ENCODE results near the gene RYR3. TPM values are rescaled to one million over a fixed set of nuclear protein-coding genes. Genes with fewer than 3 reads are reported as not detected.

RYR3 gene
- total RNA-seq, 2 experiments from 2014 or later, result not detected

DNA sequence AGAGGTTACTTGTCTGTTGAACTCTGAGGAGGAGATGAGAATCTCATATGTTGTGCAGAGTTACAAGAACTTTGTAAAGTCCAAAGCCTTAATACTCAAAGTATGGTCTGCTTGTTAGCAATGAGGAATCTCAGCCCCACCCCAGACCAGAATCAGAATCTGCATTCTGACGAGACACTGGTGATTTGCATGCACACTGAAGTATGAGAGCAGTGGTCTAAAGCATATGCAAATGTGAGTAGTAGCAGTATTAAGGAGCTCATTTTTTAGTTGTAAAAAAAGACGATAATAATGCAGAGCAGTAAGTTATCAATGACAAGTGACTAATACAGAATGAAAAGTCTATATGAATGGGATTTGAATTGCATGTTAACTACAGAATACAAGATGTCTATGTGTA, 327.7 kb downstream of the RYR3 start:
- Mint-ChIP-seq H3K27me3 (no peaks in the 10 kb centered on the region), H3K4me3 (no peak overlapping the region), H3K4me1 (ENCODE audit: low read depth) (no peaks in the 10 kb centered on the region), H3K36me3 (no peaks in the 10 kb centered on the region), H3K9me3 (no peaks in the 10 kb centered on the region), H3K27ac (no peak overlapping the region)
- ChIA-PET POLR2A (no interaction called here), CTCF (interaction anchor here (0.7 kb wide), 1 partner anchor 98 kb away, joined by 3 read pairs; no protein-coding TSS in a partner anchor)
- DNase-seq, result no peak
- intact Hi-C loops (cut with micrococcal nuclease), result no loop called here

DNA sequence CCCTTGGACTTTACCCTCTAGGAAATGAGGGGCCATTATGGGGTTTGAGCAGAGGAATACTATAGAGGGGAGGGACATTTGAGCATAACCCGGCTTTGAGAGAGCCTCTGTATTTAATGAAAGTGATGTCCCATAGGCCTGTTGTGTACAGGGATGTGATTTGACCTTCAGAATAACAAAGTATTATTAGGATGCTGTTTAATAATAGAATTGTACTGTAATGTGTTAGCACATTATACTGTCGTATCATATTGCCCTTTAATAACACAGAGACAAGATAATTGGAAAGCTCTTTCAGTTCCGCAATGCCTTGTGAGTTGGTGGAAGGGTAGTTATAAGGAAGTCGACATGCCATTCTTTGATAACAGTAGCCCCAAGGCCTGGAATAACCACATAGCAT, 328.3 kb downstream of the RYR3 start:
- Mint-ChIP-seq H3K4me1 (ENCODE audit: low read depth) (no peaks in the 10 kb centered on the region), H3K9me3 (no peaks in the 10 kb centered on the region), H3K27me3 (peaks cover 3% of the 10 kb centered on the region), H3K27ac (no peak overlapping the region), H3K4me3 (no peak overlapping the region), H3K36me3 (no peaks in the 10 kb centered on the region)
- intact Hi-C loops (cut with micrococcal nuclease), result no loop called here
- DNase-seq, result no peak
- POLR2A ChIA-PET, result no interaction called here
- CTCF ChIA-PET, result interaction anchor here (0.7 kb wide), 1 partner anchor 97 kb away, joined by 3 read pairs; no protein-coding TSS in a partner anchor

DNA sequence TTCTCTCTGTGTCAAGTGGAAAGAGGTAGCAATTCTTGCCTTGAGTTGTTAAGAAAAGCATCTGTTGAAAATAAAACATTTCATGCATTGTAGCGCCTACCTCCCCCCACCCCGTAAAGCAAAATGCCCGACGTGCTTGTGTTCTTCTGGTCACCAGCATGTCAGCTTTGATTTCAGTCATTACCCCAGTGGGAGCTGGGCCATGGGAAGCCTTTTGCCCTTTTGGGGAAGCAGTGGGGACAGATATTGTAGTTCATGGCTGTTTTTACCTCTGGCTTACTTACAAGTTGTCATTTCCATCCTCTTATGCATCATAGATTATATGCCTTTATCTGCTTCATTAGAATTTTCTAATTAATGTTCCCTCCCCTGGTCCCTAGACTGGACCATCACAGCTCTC, 328.7 kb downstream of the RYR3 start:
- no peaks in the 10 kb centered on the region for H3K4me1 Mint-ChIP-seq (ENCODE audit: low read depth)
- H3K27me3 Mint-ChIP-seq, result peaks cover 7% of the 10 kb centered on the region
- no peaks in the 10 kb centered on the region for H3K9me3 Mint-ChIP-seq
- ChIA-PET CTCF (no interaction called here), POLR2A (no interaction called here)
- H3K4me3 Mint-ChIP-seq, result no peak overlapping the region
- intact Hi-C loops (cut with micrococcal nuclease), result no loop called here
- H3K27ac Mint-ChIP-seq, result no peak overlapping the region
- H3K36me3 Mint-ChIP-seq, result no peaks in the 10 kb centered on the region
- DNase-seq, result no peak

DNA sequence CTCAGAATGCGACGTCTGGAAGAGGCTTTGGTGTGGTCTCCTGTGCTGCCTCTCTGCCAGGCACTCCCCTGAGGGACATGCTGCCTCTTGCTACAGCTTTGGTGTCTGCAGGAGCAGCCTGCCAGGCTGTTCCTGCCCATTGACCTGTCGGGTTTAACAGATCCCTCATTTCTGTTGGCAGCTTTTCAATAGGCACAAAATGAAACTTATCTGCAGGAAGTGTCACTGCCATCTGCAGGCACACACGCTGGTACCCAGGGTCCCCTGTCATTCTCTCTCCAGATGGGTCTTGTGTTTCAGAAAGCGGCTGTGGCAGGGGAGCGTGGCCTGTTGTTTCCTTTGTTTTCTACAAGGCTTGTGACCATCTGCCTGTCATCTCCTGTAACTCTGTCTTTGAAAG, 329.2 kb downstream of the RYR3 start:
- no peak overlapping the region for H3K4me3 Mint-ChIP-seq
- H3K4me1 Mint-ChIP-seq (ENCODE audit: low read depth), result no peaks in the 10 kb centered on the region
- no peak overlapping the region for H3K27ac Mint-ChIP-seq
- H3K27me3 Mint-ChIP-seq, result peaks cover 8% of the 10 kb centered on the region
- intact Hi-C loops (cut with micrococcal nuclease), result no loop called here
- DNase-seq, result no peak
- no peaks in the 10 kb centered on the region for H3K36me3 Mint-ChIP-seq
- H3K9me3 Mint-ChIP-seq, result no peaks in the 10 kb centered on the region
- ChIA-PET POLR2A (no interaction called here), CTCF (no interaction called here)

DNA sequence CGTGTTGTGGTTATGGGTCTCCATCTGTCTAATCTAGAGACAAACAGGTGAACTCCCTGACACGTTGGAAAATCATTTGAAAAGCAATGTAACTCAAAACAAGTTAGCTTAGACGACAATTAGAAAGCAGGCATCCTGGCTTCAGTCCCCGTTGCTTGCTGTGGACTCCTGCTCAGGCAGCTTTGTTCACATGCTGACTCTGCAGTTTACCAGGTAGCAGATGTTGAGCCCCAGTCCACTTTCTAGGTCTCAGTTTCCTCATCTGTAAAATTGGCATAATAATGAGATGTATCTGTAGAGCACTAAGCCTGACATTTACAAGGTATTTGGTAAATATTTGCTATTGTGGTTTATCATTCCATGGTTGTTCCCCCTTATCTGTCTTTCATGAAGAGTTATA, 330.3 kb downstream of the RYR3 start:
- POLR2A ChIA-PET, result no interaction called here
- Mint-ChIP-seq H3K36me3 (no peaks in the 10 kb centered on the region), H3K27ac (no peak overlapping the region), H3K4me3 (no peak overlapping the region), H3K27me3 (peaks cover 10% of the 10 kb centered on the region), H3K9me3 (no peaks in the 10 kb centered on the region), H3K4me1 (ENCODE audit: low read depth) (no peaks in the 10 kb centered on the region)
- intact Hi-C loops (cut with micrococcal nuclease), result no loop called here
- no peak for DNase-seq
- CTCF ChIA-PET, result no interaction called here

DNA sequence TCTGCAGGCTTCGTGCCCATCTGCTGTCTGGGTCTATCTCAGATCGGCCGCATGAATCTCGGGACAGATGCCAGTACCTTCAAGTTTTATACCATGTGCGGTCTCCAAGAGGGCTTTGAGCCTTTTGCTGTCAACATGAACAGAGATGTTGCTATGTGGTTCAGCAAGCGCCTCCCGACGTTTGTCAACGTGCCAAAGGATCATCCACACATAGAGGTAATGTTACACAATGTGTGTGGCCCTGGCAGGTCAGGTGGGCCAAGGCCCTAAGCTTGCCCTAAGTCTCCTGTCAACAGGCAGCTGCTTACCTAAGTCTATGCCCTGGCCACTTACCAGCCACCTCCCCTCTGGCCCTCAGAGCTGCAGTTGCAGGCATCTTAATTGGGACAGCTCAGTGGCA, 333.5 kb downstream of the RYR3 start:
- Mint-ChIP-seq H3K27ac (no peak overlapping the region), H3K27me3 (peaks cover 13% of the 10 kb centered on the region), H3K9me3 (no peaks in the 10 kb centered on the region), H3K4me1 (ENCODE audit: low read depth) (peaks cover 3% of the 10 kb centered on the region), H3K4me3 (no peak overlapping the region), H3K36me3 (no peaks in the 10 kb centered on the region)
- intact Hi-C loops (cut with micrococcal nuclease), result no loop called here
- POLR2A ChIA-PET, result no interaction called here
- CTCF ChIA-PET, result interaction anchor here (1.0 kb wide), 1 partner anchor 56 kb away, joined by 4 read pairs; no protein-coding TSS in a partner anchor
- DNase-seq, result no peak

DNA sequence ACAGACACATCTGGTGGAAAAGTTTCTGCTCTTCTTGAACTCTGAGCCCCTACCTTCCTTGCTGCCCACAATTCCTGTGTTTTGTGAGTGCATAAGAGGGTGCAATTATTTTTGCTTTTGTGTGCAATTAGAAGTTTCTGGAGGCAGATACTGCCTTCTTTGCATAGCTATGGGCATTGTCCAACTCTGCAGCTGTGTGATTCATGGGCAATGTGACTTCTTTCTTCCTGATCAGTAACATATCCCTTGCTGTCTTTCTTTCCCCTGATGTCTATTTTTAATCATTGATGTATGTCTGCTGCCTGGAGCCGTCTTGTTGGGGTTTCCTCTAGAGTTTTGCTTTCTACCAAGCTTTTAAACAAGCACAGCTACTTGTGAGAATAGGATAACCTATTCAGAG, 336.0 kb downstream of the RYR3 start:
- ChIA-PET CTCF (no interaction called here), POLR2A (no interaction called here)
- H3K36me3 Mint-ChIP-seq, result no peaks in the 10 kb centered on the region
- DNase-seq, result no peak
- intact Hi-C loops (cut with micrococcal nuclease), result no loop called here
- H3K27me3 Mint-ChIP-seq, result peaks cover 13% of the 10 kb centered on the region
- no peak overlapping the region for H3K27ac Mint-ChIP-seq
- H3K9me3 Mint-ChIP-seq, result no peaks in the 10 kb centered on the region
- H3K4me1 Mint-ChIP-seq (ENCODE audit: low read depth), result peaks cover 3% of the 10 kb centered on the region
- H3K4me3 Mint-ChIP-seq, result no peak overlapping the region

DNA sequence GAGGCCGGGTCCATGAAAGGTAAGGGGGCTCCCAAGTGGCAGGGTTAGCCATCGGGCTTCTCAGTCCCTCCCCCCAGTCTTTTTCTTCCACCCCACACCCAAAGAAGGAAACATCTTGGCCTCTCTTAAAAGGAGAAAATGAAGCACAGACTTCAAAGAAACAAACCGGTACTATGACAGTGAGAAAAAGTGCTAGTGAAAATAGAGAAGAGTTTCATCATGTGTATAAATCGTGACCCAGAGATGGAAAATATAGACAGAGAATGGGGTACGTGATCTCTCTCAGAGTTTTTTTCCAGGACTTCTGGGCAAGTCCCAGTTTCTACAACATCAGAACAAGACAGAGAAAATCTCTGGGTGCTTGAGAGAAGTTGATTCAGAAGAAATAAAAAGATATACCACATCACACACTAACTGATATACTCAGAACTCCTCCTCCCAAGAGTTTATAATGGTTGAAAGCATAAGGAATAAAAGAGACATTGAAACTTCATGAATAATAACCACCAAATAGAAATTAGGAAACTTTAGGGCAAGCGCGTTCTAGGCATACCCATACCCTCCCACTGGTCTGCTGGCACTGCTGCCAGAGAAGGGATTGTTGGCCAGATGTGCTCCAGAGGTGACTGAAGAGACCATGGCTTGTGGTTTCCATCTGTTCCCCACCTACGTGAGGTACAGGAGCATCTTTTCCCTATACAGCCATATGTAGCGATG, 338.6 kb downstream of the RYR3 start:
- no peak overlapping the region for H3K27ac Mint-ChIP-seq
- peaks cover 7% of the 10 kb centered on the region for H3K27me3 Mint-ChIP-seq
- ChIA-PET CTCF (no interaction called here), POLR2A (no interaction called here)
- no peaks in the 10 kb centered on the region for H3K36me3 Mint-ChIP-seq
- intact Hi-C loops (cut with micrococcal nuclease), result no loop called here
- H3K4me1 Mint-ChIP-seq (ENCODE audit: low read depth), result peaks cover 3% of the 10 kb centered on the region
- H3K4me3 Mint-ChIP-seq, result no peak overlapping the region
- H3K9me3 Mint-ChIP-seq, result no peaks in the 10 kb centered on the region
- DNase-seq, result no peak

DNA sequence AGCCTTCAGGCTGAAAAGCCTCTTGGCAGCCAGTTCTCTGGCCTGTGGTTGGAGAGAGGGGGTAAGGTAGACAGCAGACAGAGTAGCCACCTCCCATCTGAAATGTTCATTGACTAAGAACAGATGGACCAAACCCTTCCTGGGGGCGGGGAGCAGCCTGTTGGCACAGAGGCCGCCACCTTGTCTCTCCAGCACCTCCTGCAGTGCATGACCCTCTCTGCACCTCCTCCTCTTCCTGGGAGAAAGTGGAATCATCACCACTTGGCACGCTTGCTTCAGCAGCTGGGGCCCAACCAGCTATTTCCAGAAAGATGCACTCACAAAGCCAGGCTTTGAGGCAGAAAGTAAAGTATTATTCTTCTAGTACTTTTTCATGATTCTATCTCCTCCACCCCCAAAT, 344.1 kb downstream of the RYR3 start:
- Mint-ChIP-seq H3K27ac (no peak overlapping the region), H3K4me3 (no peak overlapping the region), H3K36me3 (no peaks in the 10 kb centered on the region), H3K9me3 (no peaks in the 10 kb centered on the region), H3K27me3 (no peaks in the 10 kb centered on the region), H3K4me1 (ENCODE audit: low read depth) (no peaks in the 10 kb centered on the region)
- no peak for DNase-seq
- ChIA-PET POLR2A (interaction anchor here (0.6 kb wide), 1 partner anchor 249 kb away, joined by 3 read pairs; no protein-coding TSS in a partner anchor), CTCF (no interaction called here)
- intact Hi-C loops (cut with micrococcal nuclease), result no loop called here

DNA sequence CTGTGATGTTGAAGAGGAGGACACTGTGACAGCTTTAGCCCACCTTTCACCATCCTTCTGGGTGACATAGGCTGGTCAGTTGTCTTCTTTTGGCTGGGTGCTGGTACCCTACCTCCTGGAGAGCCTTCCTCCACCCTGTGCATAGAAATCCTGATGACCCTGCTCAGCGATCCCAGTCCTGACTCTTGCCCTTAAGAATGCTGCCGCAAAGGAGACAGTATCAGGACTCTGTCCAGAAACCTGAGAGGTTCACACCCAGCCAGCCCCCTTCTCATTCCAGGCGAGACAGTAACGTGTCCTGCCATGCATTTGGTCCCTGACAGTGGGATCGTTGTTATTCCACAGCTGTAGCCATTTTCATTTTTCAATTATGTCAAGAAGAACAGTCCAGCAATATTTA, 344.7 kb downstream of the RYR3 start:
- Mint-ChIP-seq H3K36me3 (no peaks in the 10 kb centered on the region), H3K27me3 (no peaks in the 10 kb centered on the region), H3K27ac (no peak overlapping the region), H3K9me3 (no peaks in the 10 kb centered on the region), H3K4me3 (no peak overlapping the region), H3K4me1 (ENCODE audit: low read depth) (no peaks in the 10 kb centered on the region)
- no peak for DNase-seq
- intact Hi-C loops (cut with micrococcal nuclease), result no loop called here
- ChIA-PET POLR2A (no interaction called here), CTCF (no interaction called here)

DNA sequence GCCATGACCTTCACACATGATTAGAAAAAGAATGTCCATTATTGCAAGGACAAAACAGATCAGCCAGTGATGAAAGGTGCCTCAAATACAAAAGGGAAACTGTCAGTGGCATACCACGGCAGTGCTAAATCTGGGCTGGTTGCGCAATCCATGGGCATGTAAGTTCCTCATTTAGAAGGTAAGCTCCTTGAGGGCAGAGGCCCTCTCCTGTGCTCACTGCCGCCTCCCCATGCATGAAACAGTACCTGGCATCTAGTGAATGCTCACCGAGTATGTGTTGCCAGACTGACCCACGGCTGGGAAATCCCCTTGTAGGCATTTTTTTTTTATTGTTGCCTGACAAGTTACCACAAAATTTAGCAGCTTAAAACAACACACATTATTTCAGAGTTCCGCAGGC, 345.4 kb downstream of the RYR3 start:
- no peaks in the 10 kb centered on the region for H3K27me3 Mint-ChIP-seq
- POLR2A ChIA-PET, result no interaction called here
- H3K4me3 Mint-ChIP-seq, result no peak overlapping the region
- no peaks in the 10 kb centered on the region for H3K36me3 Mint-ChIP-seq
- no peak overlapping the region for H3K27ac Mint-ChIP-seq
- H3K9me3 Mint-ChIP-seq, result no peaks in the 10 kb centered on the region
- intact Hi-C loops (cut with micrococcal nuclease), result no loop called here
- no peak for DNase-seq
- CTCF ChIA-PET, result interaction anchor here (1.0 kb wide), 1 partner anchor 44 kb away, joined by 3 read pairs; no protein-coding TSS in a partner anchor
- H3K4me1 Mint-ChIP-seq (ENCODE audit: low read depth), result no peaks in the 10 kb centered on the region

DNA sequence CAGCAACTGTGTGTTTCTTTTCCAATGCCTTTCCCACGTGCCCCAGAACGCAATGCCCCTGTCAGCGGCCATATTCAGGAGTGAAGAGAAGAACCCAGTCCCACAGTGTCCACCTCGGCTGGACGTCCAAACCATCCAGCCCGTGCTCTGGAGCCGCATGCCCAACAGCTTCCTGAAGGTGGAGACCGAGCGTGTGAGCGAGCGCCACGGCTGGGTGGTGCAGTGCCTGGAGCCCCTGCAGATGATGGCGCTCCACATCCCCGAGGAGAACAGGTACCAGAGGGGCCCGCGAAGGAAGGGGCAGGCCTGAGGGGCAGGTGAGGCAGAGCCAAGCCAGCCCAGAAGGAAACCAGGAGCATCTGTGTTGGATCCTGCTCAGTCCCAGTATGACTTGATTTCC, 349.4 kb downstream of the RYR3 start:
- POLR2A ChIA-PET, result no interaction called here
- intact Hi-C loops (cut with micrococcal nuclease), result no loop called here
- Mint-ChIP-seq H3K4me1 (ENCODE audit: low read depth) (no peaks in the 10 kb centered on the region), H3K27me3 (no peaks in the 10 kb centered on the region), H3K9me3 (no peaks in the 10 kb centered on the region), H3K36me3 (no peaks in the 10 kb centered on the region), H3K27ac (no peak overlapping the region), H3K4me3 (no peak overlapping the region)
- DNase-seq, result no peak
- CTCF ChIA-PET, result no interaction called here

DNA sequence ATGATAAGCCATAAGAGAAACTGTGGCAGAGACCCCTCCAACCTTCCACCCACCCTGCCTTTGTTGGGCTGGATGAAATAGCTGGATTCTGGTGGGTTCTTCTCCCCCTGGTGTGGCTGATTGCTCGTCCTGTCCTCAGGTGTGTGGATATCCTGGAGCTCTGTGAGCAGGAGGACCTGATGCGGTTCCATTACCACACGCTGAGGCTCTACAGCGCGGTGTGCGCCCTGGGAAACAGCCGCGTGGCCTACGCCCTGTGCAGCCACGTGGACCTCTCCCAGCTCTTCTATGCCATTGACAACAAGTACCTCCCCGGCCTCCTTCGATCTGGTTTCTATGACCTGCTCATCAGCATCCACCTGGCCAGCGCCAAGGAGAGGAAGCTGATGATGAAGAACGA, 351.2 kb downstream of the RYR3 start:
- no peak for DNase-seq
- intact Hi-C loops (cut with micrococcal nuclease), result no loop called here
- Mint-ChIP-seq H3K27ac (no peak overlapping the region), H3K27me3 (no peaks in the 10 kb centered on the region), H3K9me3 (no peaks in the 10 kb centered on the region), H3K36me3 (no peaks in the 10 kb centered on the region), H3K4me3 (no peak overlapping the region), H3K4me1 (ENCODE audit: low read depth) (no peaks in the 10 kb centered on the region)
- ChIA-PET POLR2A (no interaction called here), CTCF (no interaction called here)

Measured in activated CD4-positive, alpha-beta memory T cell treated with anti-CD3 and anti-CD28 coated beads for 36 hours (primary cell).